Fibroblast of lung (primary cell): ENCODE results near the gene TSPAN5. TPM values are rescaled to one million over a fixed set of nuclear protein-coding genes. Genes with fewer than 3 reads are reported as not detected.

Experiments used
- DNase-seq, 2 donors: peaks; one replicate each; pipeline versions ENCODE4 v3.0.0 to v3.0.0-alpha.2; 2010; ENCODE audit warnings: low read depth in 2 of 2
- H2AFZ ChIP-seq: 2 replicates; pipeline ENCODE4 v1.5.1; 2012; ENCODE audit warnings: low read length, control low read depth, inconsistent platforms
- H3K27ac ChIP-seq: 2 replicates; pipeline ENCODE4 v1.5.1; 2011; ENCODE audit warnings: low read length, control low read depth; ENCODE audit not compliant: insufficient read depth
- H3K27me3 ChIP-seq: 2 replicates; pipeline ENCODE4 v1.5.1; 2011; ENCODE audit warnings: mild to moderate bottlenecking, low read length; ENCODE audit not compliant: control insufficient read depth, insufficient read depth
- H3K36me3 ChIP-seq: 2 replicates; pipeline ENCODE4 v1.5.1; 2011; ENCODE audit warnings: low read length; ENCODE audit not compliant: control insufficient read depth, insufficient read depth
- H3K4me1 ChIP-seq: 2 replicates; pipeline ENCODE4 v1.5.1; 2011; ENCODE audit warnings: low read length; ENCODE audit not compliant: control insufficient read depth, insufficient read depth; ENCODE audit errors: extremely low read depth
- H3K4me2 ChIP-seq: 2 replicates; pipeline ENCODE4 v1.5.1; 2011; ENCODE audit warnings: low read length, control low read depth; ENCODE audit not compliant: insufficient read depth; ENCODE audit errors: extremely low read depth
- H3K4me3 ChIP-seq, 4 experiments: fragments of 200-600 bp in 1 of 4; sonication (generic) in 1 of 4; replicated peaks in 1 of 4; 2 replicates each; pipeline ENCODE4 v1.5.1; 2011 to 2016; ENCODE audit warnings: low read length in 4 of 4, low read depth in 3 of 4, mild to moderate bottlenecking in 3 of 4, control low read depth in 2 of 4, inconsistent platforms in 1 of 4, mixed read lengths in 1 of 4; ENCODE audit not compliant: insufficient read depth in 1 of 4; ENCODE audit errors: control extremely low read depth in 1 of 4
- H3K79me2 ChIP-seq: 2 replicates; pipeline ENCODE4 v1.5.1; 2012; ENCODE audit warnings: mild to moderate bottlenecking, low read length, inconsistent platforms; ENCODE audit not compliant: control insufficient read depth, insufficient read depth
- H3K9ac ChIP-seq: 2 replicates; pipeline ENCODE4 v1.5.1; 2011; ENCODE audit warnings: mild to moderate bottlenecking, low read length, control low read depth; ENCODE audit not compliant: insufficient read depth
- H3K9me3 ChIP-seq: 2 replicates; pipeline ENCODE4 v1.5.1; 2012; ENCODE audit warnings: low read depth, low read length; ENCODE audit not compliant: control insufficient read depth, insufficient read depth
- H4K20me1 ChIP-seq: 2 replicates; pipeline ENCODE4 v1.5.1; 2011; ENCODE audit warnings: low read length; ENCODE audit not compliant: control insufficient read depth, insufficient read depth; ENCODE audit errors: extremely low read depth
- CTCF ChIP-seq, 2 donors: IDR thresholded peaks in 1 of 2; conservative IDR thresholded peaks in 1 of 2; 1 replicate in 1 of 2; 2 replicates in 1 of 2; pipeline ENCODE4 v1.5.1; 2011 to 2012; ENCODE audit warnings: low read length in 2 of 2, control low read depth in 1 of 2, inconsistent platforms in 1 of 2, low read depth in 1 of 2, mild to moderate bottlenecking in 1 of 2
- EZH2 ChIP-seq: IDR thresholded peaks from 2 replicates; pipeline ENCODE4 v1.5.1; 2012; ENCODE audit warnings: low read length, control low read depth, mild to moderate bottlenecking; ENCODE audit errors: missing control alignments
- polyA plus RNA-seq, 2 donors: library from polyadenylated mRNA; depleted of rRNA in 1 of 2; stranded (reverse) in 1 of 2; unstranded in 1 of 2; fragments of >200 nt; gene quantifications; 2 replicates each; pipeline ENCODE4 v1.2.1, GENCODE V29; 2011 to 2012; ENCODE audit warnings: missing spikeins in 1 of 2
- total RNA-seq: library from RNA; depleted of rRNA; stranded (reverse); fragments of >200 nt; gene quantifications from 2 replicates; pipeline ENCODE4 v1.2.1, GENCODE V29; 2014

TSPAN5 gene
- total and polyA plus RNA-seq, 2 donors (not counting 1 experiment from before 2014, with no cell fraction given): 109 to 129 TPM

GRCh38 chr4:98544818-98545414, 113.5 kb downstream of the TSPAN5 start:
- DNase-seq: no peak
- Histone ChIP-seq H3K27me3 (no peaks in the 10 kb centered on the region), H3K4me3 (no peak overlapping the region), H3K9me3 (no peaks in the 10 kb centered on the region), H3K4me1 (no peaks in the 10 kb centered on the region), H2AFZ (no peak overlapping the region), H3K27ac (no peak overlapping the region), H4K20me1 (no peaks in the 10 kb centered on the region), H3K36me3 (no peaks in the 10 kb centered on the region), H3K9ac (no peak overlapping the region), H3K4me2 (no peak overlapping the region), H3K79me2 (peaks cover 40% of the 10 kb centered on the region)
- no peak for TF ChIP-seq CTCF (conservative IDR thresholded peaks at IDR 0.05 in 1 of 2, IDR thresholded peaks at IDR 0.05 in 1 of 2; ENCODE audit: low read depth in 1 of 2, low read length in 2 of 2)
- no peak for TF ChIP-seq EZH2

GRCh38 chr4:98544141-98544817, 114.1 kb downstream of the TSPAN5 start:
- H3K27ac ChIP-seq: no peak overlapping the region
- no peaks in the 10 kb centered on the region for H3K9me3 ChIP-seq
- TF ChIP-seq CTCF (conservative IDR thresholded peaks at IDR 0.05 in 1 of 2, IDR thresholded peaks at IDR 0.05 in 1 of 2; ENCODE audit: low read depth in 1 of 2, low read length in 2 of 2) (no peak), EZH2 (no peak)
- no peak for DNase-seq
- H3K79me2 ChIP-seq: peaks cover 42% of the 10 kb centered on the region
- H3K9ac ChIP-seq: no peak overlapping the region
- no peaks in the 10 kb centered on the region for H3K27me3 ChIP-seq
- H3K4me1 ChIP-seq: no peaks in the 10 kb centered on the region
- no peak overlapping the region for H2AFZ ChIP-seq
- H3K36me3 ChIP-seq: no peaks in the 10 kb centered on the region
- H3K4me3 ChIP-seq: no peak overlapping the region
- H3K4me2 ChIP-seq: no peak overlapping the region
- no peaks in the 10 kb centered on the region for H4K20me1 ChIP-seq

- Histone ChIP-seq H3K36me3 (no peaks in the 10 kb centered on the region), H3K27me3 (no peaks in the 10 kb centered on the region), H3K4me3 (no peak overlapping the region), H3K27ac (no peak overlapping the region), H3K4me2 (no peak overlapping the region), H4K20me1 (no peaks in the 10 kb centered on the region), H3K4me1 (no peaks in the 10 kb centered on the region), H3K9me3 (no peaks in the 10 kb centered on the region), H2AFZ (no peak overlapping the region), H3K9ac (no peak overlapping the region), H3K79me2 (peaks cover 50% of the 10 kb centered on the region)
- DNase-seq: no peak
- TF ChIP-seq EZH2 (no peak), CTCF (conservative IDR thresholded peaks at IDR 0.05 in 1 of 2, IDR thresholded peaks at IDR 0.05 in 1 of 2; ENCODE audit: low read depth in 1 of 2, low read length in 2 of 2) (no peak)
Observed at GRCh38 chr4:98542011-98542410, 116.4 kb downstream of the TSPAN5 start.
